Measurements from ENCODE around the gene PIGN. TPM values are rescaled to one million over a fixed set of nuclear protein-coding genes. Genes with fewer than 3 reads are reported as not detected.

The PIGN gene
- total RNA-seq, 2 donors from 2014 or later = 38.2 to 48.8 TPM

DNA sequence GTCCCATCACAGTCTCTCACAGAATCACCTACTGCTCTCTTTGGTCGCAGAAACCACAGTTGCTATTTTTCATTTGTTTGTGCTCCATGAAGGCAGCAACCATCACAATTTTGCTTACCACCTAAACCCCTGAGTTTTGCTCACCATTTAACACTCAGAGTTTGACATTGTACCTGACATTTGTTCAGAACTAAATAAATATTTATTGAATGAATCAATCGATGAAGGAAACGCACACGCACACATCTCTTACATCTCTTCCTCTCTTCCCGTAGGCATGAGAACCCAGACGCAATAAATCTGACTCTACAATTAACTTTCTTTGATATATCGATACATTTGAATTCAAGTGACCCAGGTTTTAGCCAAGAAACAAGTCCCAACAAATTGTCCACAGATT, 188.5 kb downstream of the PIGN start:
- 92 to 93% methylated on average over 6 to 7 of the region's 7 CpGs for whole genome bisulfite sequencing, 2 experiments (ENCODE audit: insufficient coverage in 1 of 2, insufficient read length in 1 of 2)

GRCh38 chr18:61995618-61996017, 191.2 kb downstream of the PIGN start:
- no peak for DNase-seq
- H3K9me3 ChIP-seq (ENCODE audit: control insufficient read depth, low read length) = peaks cover 15% of the 10 kb centered on the region
- H3K9me3 Mint-ChIP-seq = peaks cover 13% of the 10 kb centered on the region
- no peak for TF ChIP-seq CTCF (conservative IDR thresholded peaks at IDR 0.05)
- H3K9ac ChIP-seq (ENCODE audit: extremely low read depth, low read length, poor library complexity, severe bottlenecking) = no peak overlapping the region
- no peak overlapping the region for H3K27ac Mint-ChIP-seq
- peaks cover 5% of the 10 kb centered on the region for H3K36me3 Mint-ChIP-seq (ENCODE audit: low read depth)
- no peak overlapping the region for H3K4me3 ChIP-seq (ENCODE audit: low read length)
- H3K36me3 ChIP-seq (ENCODE audit: control insufficient read depth, insufficient read depth, low read length) = no peaks in the 10 kb centered on the region
- H3K4me1 ChIP-seq (ENCODE audit: control insufficient read depth, insufficient read depth, low read length) = no peaks in the 10 kb centered on the region
- no peaks in the 10 kb centered on the region for H3K27me3 ChIP-seq (ENCODE audit: control insufficient read depth, insufficient read depth, low read length, poor library complexity, severe bottlenecking)
- H3K27ac ChIP-seq (ENCODE audit: low read depth, low read length) = no peak overlapping the region
- H3K4me1 Mint-ChIP-seq = peaks cover 2% of the 10 kb centered on the region
- 91 to 100% methylated on average over 1 of the region's 1 CpG for WGBS, 2 experiments (ENCODE audit: insufficient coverage in 1 of 2, insufficient read length in 1 of 2)
- H3K27me3 Mint-ChIP-seq (ENCODE audit: insufficient read depth) = no peaks in the 10 kb centered on the region
- H3K4me3 Mint-ChIP-seq = no peak overlapping the region

More for the DNA sequence above, 188.5 kb downstream of the PIGN start:
- Mint-ChIP-seq H3K27ac (no peak overlapping the region), H3K4me1 (no peaks in the 10 kb centered on the region), H3K4me3 (no peak overlapping the region), H3K9me3 (peaks cover 36% of the 10 kb centered on the region), H3K36me3 (ENCODE audit: low read depth) (peaks cover 5% of the 10 kb centered on the region), H3K27me3 (ENCODE audit: insufficient read depth) (no peaks in the 10 kb centered on the region)
- H3K4me3 ChIP-seq (ENCODE audit: low read length) = no peak overlapping the region
- no peaks in the 10 kb centered on the region for H3K27me3 ChIP-seq (ENCODE audit: control insufficient read depth, insufficient read depth, low read length, poor library complexity, severe bottlenecking)
- no peak for TF ChIP-seq CTCF (conservative IDR thresholded peaks at IDR 0.05)
- H3K4me1 ChIP-seq (ENCODE audit: control insufficient read depth, insufficient read depth, low read length) = no peaks in the 10 kb centered on the region
- no peak for DNase-seq
- H3K9ac ChIP-seq (ENCODE audit: extremely low read depth, low read length, poor library complexity, severe bottlenecking) = no peak overlapping the region
- H3K36me3 ChIP-seq (ENCODE audit: control insufficient read depth, insufficient read depth, low read length) = no peaks in the 10 kb centered on the region
- H3K27ac ChIP-seq (ENCODE audit: low read depth, low read length) = no peak overlapping the region
- peaks cover 33% of the 10 kb centered on the region for H3K9me3 ChIP-seq (ENCODE audit: control insufficient read depth, low read length)

GRCh38 chr18:61993831-61994230, 193.0 kb downstream of the PIGN start:
- Mint-ChIP-seq H3K27me3 (ENCODE audit: insufficient read depth) (no peaks in the 10 kb centered on the region), H3K4me3 (no peak overlapping the region), H3K36me3 (ENCODE audit: low read depth) (no peaks in the 10 kb centered on the region), H3K9me3 (no peaks in the 10 kb centered on the region), H3K27ac (no peak overlapping the region), H3K4me1 (peaks cover 2% of the 10 kb centered on the region)
- DNase-seq = no peak
- Histone ChIP-seq H3K27ac (ENCODE audit: low read depth, low read length) (no peak overlapping the region), H3K9ac (ENCODE audit: extremely low read depth, low read length, poor library complexity, severe bottlenecking) (no peak overlapping the region), H3K36me3 (ENCODE audit: control insufficient read depth, insufficient read depth, low read length) (no peaks in the 10 kb centered on the region), H3K4me1 (ENCODE audit: control insufficient read depth, insufficient read depth, low read length) (no peaks in the 10 kb centered on the region), H3K9me3 (ENCODE audit: control insufficient read depth, low read length) (no peaks in the 10 kb centered on the region), H3K27me3 (ENCODE audit: control insufficient read depth, insufficient read depth, low read length, poor library complexity, severe bottlenecking) (no peaks in the 10 kb centered on the region), H3K4me3 (ENCODE audit: low read length) (no peak overlapping the region)
- WGBS, 2 experiments (ENCODE audit: insufficient coverage in 1 of 2, insufficient read length in 1 of 2) = 88 to 100% methylated on average over 1 of the region's 1 CpG
- no peak for TF ChIP-seq CTCF (conservative IDR thresholded peaks at IDR 0.05)

All from endodermal cell (in vitro differentiated cells).